Activated T-cell treated with anti-CD3 and anti-CD28 coated beads for 48 hours (primary cell): ENCODE measurements around the gene FBXO47.
A peak's percentile ranks its signal among the peaks of the same experiment; 100 is the strongest.

Source experiments
- DNase-seq: peaks from one replicate; pipeline ENCODE4 v3.0.0-alpha.2; 2020; ENCODE audit warnings: low read depth

FBXO47 gene

GRCh38 chr17:38900978-38901656 lies 66.1 kb downstream of the FBXO47 start:
- no peak for DNase-seq

DNA sequence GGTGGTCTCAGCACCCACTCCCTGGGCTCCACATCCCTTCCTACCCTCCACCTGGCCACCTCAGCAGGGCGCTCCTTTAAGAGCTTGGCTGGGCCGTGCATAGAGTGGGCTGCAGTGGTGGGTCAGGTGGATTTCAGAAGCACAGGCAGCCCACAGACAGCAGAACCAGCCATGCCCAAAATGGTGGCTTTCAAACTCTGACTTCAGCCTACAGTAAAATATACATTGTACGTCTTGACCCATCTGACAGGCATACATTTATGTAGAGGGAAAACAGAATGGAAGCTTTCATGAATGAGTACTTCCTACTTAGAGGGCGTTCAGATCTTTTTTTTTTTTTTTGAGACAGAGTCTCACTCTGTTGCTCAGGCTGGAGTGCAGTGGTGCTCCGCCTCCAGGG lies 67.8 kb downstream of the FBXO47 start:
- no peak for DNase-seq

DNA sequence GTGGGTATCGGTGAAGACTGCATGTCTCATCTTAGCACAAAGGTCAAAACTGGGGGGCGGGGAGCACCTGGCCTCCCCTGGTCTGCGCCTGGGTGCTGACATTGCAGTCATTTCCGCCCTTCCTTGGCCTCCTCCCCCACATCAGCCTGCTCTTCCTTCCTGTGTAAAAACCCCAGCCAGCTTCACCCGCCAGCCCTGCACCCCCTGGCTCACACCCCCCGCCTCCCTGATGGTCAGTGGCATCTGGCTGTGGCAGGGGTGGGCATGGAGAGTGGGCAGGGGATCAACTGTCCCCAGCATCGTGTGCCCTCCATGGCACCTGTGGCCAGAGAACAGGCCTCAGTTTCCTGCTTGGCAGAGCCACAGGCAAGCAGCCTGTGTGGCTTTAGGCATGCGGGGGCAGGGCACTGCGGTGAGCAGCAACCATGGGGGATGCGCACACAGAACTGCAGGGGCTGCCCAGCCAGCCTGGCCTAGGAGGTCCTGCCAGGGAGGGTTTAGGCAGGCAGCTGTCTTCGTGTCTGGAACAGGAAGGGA lies 68.3 kb downstream of the FBXO47 start:
- peak; percentile 85 for DNase-seq

GRCh38 chr17:38898291-38898679 lies 68.9 kb downstream of the FBXO47 start:
- DNase-seq: peak; percentile 20

DNA sequence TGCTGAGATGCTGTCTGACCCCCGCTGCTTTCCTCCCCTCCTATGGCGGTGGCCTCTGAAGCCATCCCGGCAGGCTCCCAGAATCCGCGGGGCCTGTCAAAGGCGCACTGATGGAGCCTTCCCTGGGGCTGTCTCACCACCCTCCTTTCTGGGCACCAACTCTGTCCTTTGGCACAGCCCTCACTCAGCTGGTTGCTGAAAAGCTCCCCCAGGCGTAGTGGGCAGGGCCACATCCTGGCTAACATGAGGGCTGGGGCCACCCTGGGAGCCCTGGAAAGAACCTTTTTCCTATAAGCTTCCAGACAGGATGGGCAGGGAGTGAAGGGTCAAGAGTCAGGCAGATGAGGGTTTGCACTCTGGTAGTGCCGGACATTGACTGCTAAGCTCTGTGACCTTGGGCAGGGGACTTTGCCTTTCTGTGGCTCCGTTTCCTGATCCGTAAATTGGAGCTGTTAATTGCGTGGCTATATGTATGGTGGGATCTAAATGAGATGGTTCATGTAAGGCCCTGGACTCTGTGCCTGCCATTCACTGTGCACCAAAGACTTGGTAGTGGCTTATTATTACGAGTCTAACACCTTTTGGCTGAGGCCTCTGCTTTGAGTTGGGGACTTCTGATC lies 69.4 kb downstream of the FBXO47 start:
- DNase-seq: no peak

DNA sequence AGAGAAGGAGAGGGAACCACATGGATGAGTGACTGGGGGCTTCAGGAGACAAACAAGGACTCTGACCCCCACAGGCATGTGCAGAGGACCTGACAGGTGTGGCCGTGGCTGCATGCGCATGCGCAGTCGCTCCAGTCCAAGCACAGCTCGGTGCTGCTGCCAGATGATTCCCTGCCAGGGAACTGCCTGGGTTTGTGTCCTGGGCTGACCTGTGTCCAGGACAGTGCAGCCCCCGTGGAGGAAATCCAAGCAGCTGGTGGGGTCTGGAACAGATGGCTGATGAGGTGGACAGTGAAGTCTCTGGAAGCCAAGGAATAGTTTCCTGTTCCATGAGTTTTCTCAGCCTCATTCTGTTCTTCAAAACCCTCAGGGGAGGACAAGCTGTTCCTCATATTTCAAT lies 70.0 kb downstream of the FBXO47 start:
- no peak for DNase-seq

DNA sequence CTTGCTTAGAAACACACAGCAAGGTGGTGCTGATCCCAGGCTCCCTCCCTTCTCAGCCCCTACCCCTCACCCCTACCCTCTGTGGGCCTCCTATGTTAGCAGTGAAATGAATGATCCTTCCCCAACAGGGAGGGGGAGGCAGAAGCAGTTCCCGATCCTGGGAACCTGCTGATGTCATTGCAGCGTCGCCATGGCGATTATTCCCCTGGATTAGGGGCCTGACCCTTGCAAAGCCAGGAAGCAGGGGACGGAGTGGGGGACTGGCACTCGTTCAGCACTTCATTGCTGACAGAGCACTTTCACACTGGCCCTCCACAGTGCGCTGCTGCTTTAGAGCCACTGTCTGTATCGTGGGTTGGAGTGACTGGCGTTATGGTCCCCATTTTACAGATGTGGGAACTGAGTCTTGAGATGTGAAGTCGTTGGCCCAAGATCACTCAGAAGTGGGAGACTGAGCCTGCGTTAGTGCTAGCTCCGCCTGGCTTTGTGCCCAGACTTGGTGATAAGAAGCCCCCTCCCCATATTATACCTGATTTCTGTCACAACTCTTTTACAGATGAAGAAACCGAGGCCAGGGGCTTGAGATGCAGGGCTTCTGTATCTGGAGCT lies 70.8 kb downstream of the FBXO47 start:
- DNase-seq: no peak

- no peak for DNase-seq
Measured at GRCh38 chr17:38894276-38894675, 72.9 kb downstream of the FBXO47 start.

DNA sequence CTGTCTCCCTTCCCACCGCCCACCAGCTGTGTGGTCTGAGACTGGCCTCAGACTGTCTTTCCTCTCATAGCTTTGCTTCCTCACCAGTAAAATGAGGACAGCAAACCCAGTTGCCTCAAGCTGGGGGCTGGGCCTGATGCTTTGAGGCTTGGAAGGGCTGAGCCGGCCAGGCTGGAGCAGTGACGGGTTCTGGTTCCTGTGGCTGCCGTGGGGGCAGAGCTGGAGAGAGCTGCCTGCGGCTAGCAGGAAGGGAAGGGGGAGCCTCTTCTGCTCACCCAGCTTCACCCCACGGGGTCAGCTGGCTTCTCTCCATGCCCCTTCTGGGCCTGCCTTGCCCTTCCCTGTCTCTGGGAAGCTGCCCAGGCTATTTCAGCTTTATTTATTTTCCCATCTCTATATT lies 73.6 kb downstream of the FBXO47 start:
- DNase-seq: peak; percentile 42

GRCh38 chr17:38893113-38893512 lies 74.1 kb downstream of the FBXO47 start:
- DNase-seq: no peak

DNA sequence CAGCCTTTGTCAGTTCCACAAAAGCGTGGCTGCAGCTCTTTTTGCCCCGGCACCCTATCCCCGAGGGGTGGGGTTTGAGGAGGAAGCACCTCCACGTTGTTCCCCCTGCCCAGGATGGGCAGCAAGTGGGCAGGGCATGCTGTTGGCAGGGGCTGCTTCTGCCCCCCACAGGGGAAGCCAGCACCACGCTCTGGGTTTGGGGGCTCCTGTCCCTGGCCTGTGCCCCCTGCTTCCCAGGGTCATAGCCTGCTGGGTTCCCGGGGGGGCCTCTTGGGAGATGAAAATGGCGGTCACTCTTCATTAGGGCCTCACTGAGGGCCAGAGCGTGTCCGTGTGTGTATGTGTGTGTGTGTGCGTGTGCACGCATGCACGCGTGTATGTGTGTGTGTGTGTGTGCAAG lies 74.6 kb downstream of the FBXO47 start:
- DNase-seq: no peak

GRCh38 chr17:38892083-38892482 lies 75.1 kb downstream of the FBXO47 start:
- DNase-seq: no peak

DNA sequence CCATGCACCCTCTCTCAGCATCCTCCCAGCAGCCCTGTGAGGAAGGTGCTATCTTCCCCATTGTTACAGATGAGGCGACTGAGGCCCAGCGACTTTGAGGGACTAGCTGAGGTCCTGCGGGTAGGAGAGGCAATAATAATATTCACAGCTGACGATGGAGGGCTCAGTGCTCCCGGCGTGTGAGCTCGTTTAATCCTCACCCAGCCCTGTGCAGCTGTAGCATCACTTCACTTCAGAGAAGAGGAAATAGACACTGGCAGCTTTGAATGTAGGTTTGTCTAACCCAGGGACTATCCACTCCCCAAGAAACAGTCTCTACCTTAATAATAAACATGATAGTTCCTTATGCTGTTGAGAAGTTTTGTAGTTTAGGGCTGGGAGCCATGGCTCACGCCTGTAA lies 75.8 kb downstream of the FBXO47 start:
- no peak for DNase-seq

- no peak for DNase-seq
Measured at GRCh38 chr17:38890410-38890746, 76.8 kb downstream of the FBXO47 start.

- no peak for DNase-seq
Measured at GRCh38 chr17:38889745-38890409, 77.3 kb downstream of the FBXO47 start.

DNA sequence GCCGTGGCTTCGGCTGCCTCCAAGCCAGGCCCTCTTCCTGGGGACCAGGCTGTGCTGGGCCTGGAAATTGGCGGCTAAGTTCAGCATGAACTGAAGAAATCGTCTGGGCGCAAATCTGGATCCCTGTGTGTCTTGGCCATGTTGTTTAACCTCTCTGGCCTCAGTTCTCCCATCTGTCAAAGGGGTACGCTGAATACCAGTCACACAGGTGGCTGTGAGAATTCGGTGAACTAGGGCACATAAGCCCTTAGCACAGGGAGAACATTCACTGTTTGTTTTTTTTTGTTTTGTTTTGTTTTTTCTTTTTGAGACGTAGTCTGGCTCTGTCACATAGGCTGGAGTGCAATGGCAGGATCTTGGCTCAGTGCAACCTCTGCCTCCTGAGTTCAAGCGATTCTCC lies 78.4 kb downstream of the FBXO47 start:
- DNase-seq: no peak

GRCh38 chr17:38886643-38887010 lies 80.6 kb downstream of the FBXO47 start:
- no peak for DNase-seq
